ENCODE data around the gene ZIC4. TPM values are rescaled to one million over a fixed set of nuclear protein-coding genes. Genes with fewer than 3 reads are reported as not detected.

The ZIC4 gene
- total and polyA plus RNA-seq, 2 experiments from 2014 or later: not detected

GRCh38 chr3:147394884-147395225, 11.5 kb downstream of the ZIC4 start:
- peaks cover 99% of the 10 kb centered on the region for H3K27me3 Mint-ChIP-seq (ENCODE audit: insufficient read depth, low read depth, poor library complexity)

More at GRCh38 chr3:147394884-147395225, 11.5 kb downstream of the ZIC4 start:
- no peaks in the 10 kb centered on the region for H3K36me3 ChIP-seq (ENCODE audit: insufficient read depth)
- no peaks in the 10 kb centered on the region for H3K9me2 ChIP-seq (ENCODE audit: insufficient read depth)
- DNase-seq (ENCODE audit: low spot score): peak; percentile 39
- ATAC-seq: no peak
- Mint-ChIP-seq H3K4me1 (peaks cover 63% of the 10 kb centered on the region), H3K9me3 (peaks cover 5% of the 10 kb centered on the region; the same call in 2 of the 3 replicates), H3K36me3 (ENCODE audit: low read depth) (no peaks in the 10 kb centered on the region), H3K4me3 (peak overlapping the region; percentile 71; the same call in 2 of the 3 replicates), H3K27ac (no peak overlapping the region)
- no peak for TF ChIP-seq CREB1 (CRISPR knock-in tag; IDR thresholded peaks at IDR 0.05; ENCODE audit: low read depth)
- TF ChIP-seq EZH2 (IDR thresholded peaks at IDR 0.05; ENCODE audit: low read depth, unreplicated experiment): peak; percentile 17
- no peak for TF ChIP-seq ZNF462 (CRISPR knock-in tag; IDR thresholded peaks at IDR 0.05)
- TF ChIP-seq CTCF (conservative IDR thresholded peaks at IDR 0.05; ENCODE audit: low read depth in 2 of 2): no peak
- TF ChIP-seq STAT1 (IDR thresholded peaks at IDR 0.05; ENCODE audit: unreplicated experiment): no peak
- no peak for TF ChIP-seq REST (IDR thresholded peaks at IDR 0.05; ENCODE audit: unreplicated experiment)
- TF ChIP-seq EZH2phosphoT487 (IDR thresholded peaks at IDR 0.05; ENCODE audit: unreplicated experiment): no peak
- H3K4me2 ChIP-seq: peak overlapping the region; percentile 93
- peak overlapping the region; percentile 81 for H3K4me3 ChIP-seq
- peaks cover 52% of the 10 kb centered on the region for H3F3A ChIP-seq (replicated peaks; ENCODE audit: low read depth)
- H3K79me2 ChIP-seq (replicated peaks; ENCODE audit: insufficient read depth): no peaks in the 10 kb centered on the region
- peaks cover 67% of the 10 kb centered on the region for H3K4me1 ChIP-seq (ENCODE audit: insufficient read depth)
- H3K27ac ChIP-seq (ENCODE audit: low read depth): no peak overlapping the region
- peaks cover 7% of the 10 kb centered on the region; the same call in 1 of the 2 replicates for H4K20me1 ChIP-seq (replicated peaks; ENCODE audit: insufficient read depth)
- peaks cover 100% of the 10 kb centered on the region for H3K27me3 ChIP-seq (ENCODE audit: insufficient read depth)
- no peak overlapping the region for H2AFZ ChIP-seq

Data from GM23338 (cell line).